Naive thymus-derived CD4-positive, alpha-beta T cell (primary cell): ENCODE measurements around the gene CLPTM1L. TPM values are rescaled to one million over a fixed set of nuclear protein-coding genes. Genes with fewer than 3 reads are reported as not detected.

Source experiments
- ATAC-seq: fragments of 150-1000 bp; cut with Tn5 transposase; 2 replicates; pipeline ENCODE4 v1.10.0; 2021; ENCODE audit warnings: mild to moderate bottlenecking, moderate library complexity
- CTCF ChIA-PET: fragments of 350-600 bp; sonication (Branson Sonifier 250); formaldehyde crosslinking; loops from one replicate; lab custom pipeline; 2021; ENCODE audit warnings: antibody characterized with exemption; lab: Charles Lee
- POLR2A ChIA-PET: fragments of 350-600 bp; sonication (Branson Sonifier 250); formaldehyde crosslinking; loops from one replicate; lab custom pipeline; 2021; ENCODE audit warnings: antibody characterized with exemption, inconsistent platforms; lab: Charles Lee
- DNase-seq, 9 donors: peaks; one replicate each; pipeline versions ENCODE4 v3.0.0 to v3.0.0-alpha.2; 2020 to 2022; ENCODE audit warnings: mixed read lengths in 1 of 9
- H3K27ac ChIP-seq: one replicate; pipeline ENCODE4 v1.7.0; 2013; ENCODE audit warnings: mild to moderate bottlenecking, low read depth, low read length, moderate library complexity
- H3K27me3 ChIP-seq, 2 donors: one replicate each; pipeline ENCODE4 v1.7.0; 2013; ENCODE audit warnings: low read length in 2 of 2, mild to moderate bottlenecking in 2 of 2, moderate library complexity in 2 of 2; ENCODE audit not compliant: control insufficient read depth in 2 of 2, insufficient read depth in 2 of 2
- H3K36me3 ChIP-seq, 3 experiments: 1 replicate in 2 of 3; 2 replicates in 1 of 3; pipeline ENCODE4 v1.7.0; 2013; ENCODE audit warnings: low read length in 3 of 3, mild to moderate bottlenecking in 3 of 3, moderate library complexity in 1 of 3; ENCODE audit not compliant: insufficient read depth in 3 of 3, control insufficient read depth in 2 of 3
- H3K4me1 ChIP-seq, 2 donors: one replicate each; pipeline ENCODE4 v1.7.0; 2013; ENCODE audit warnings: low read length in 2 of 2, mild to moderate bottlenecking in 2 of 2, moderate library complexity in 1 of 2; ENCODE audit not compliant: control insufficient read depth in 2 of 2, insufficient read depth in 2 of 2
- H3K4me3 ChIP-seq: 2 replicates; pipeline ENCODE4 v1.7.0; 2013; ENCODE audit warnings: mild to moderate bottlenecking, low read length
- H3K9me3 ChIP-seq, 3 experiments: 1 replicate in 2 of 3; 2 replicates in 1 of 3; pipeline ENCODE4 v1.7.0; 2013; ENCODE audit warnings: low read length in 3 of 3; ENCODE audit not compliant: control insufficient read depth in 2 of 3
- H3K27ac Mint-ChIP-seq, 9 donors: one replicate each; pipeline ENCODE4 v1.8.0; 2020 to 2022; ENCODE audit warnings: mixed read lengths in 9 of 9, mild to moderate bottlenecking in 8 of 9, moderate library complexity in 5 of 9, inconsistent platforms in 2 of 9
- H3K27me3 Mint-ChIP-seq, 5 donors: one replicate each; pipeline ENCODE4 v1.8.0; 2021 to 2022; ENCODE audit warnings: mixed read lengths in 5 of 5, mild to moderate bottlenecking in 1 of 5
- H3K36me3 Mint-ChIP-seq, 5 donors: one replicate each; pipeline ENCODE4 v1.8.0; 2020 to 2022; ENCODE audit warnings: mixed read lengths in 5 of 5, mild to moderate bottlenecking in 3 of 5, inconsistent platforms in 1 of 5
- H3K4me1 Mint-ChIP-seq, 7 donors: one replicate each; pipeline ENCODE4 v1.8.0; 2020 to 2022; ENCODE audit warnings: mixed read lengths in 7 of 7, mild to moderate bottlenecking in 3 of 7, inconsistent platforms in 1 of 7
- H3K4me3 Mint-ChIP-seq, 10 donors: one replicate each; pipeline ENCODE4 v1.8.0; 2020 to 2022; ENCODE audit warnings: mild to moderate bottlenecking in 10 of 10, mixed read lengths in 10 of 10, moderate library complexity in 6 of 10, inconsistent platforms in 2 of 10
- H3K9me3 Mint-ChIP-seq, 11 donors: one replicate each; pipeline ENCODE4 v1.8.0; 2020 to 2022; ENCODE audit warnings: mixed read lengths in 11 of 11, mild to moderate bottlenecking in 4 of 11, inconsistent platforms in 1 of 11, moderate library complexity in 1 of 11
- intact Hi-C, 2 donors: fragments of 100-400 bp; cut with micrococcal nuclease; formaldehyde crosslinking; loops; one replicate each; pipeline ENCODE4 v1.15.1; 2023
- polyA plus RNA-seq, 2 donors: library from polyadenylated mRNA; unstranded; fragments of 300-500 nt; fragmentation: Illumina TruSeq; gene quantifications; one replicate each; pipeline ENCODE4 v1.2.3, GENCODE V29; 2021
- total RNA-seq, 6 experiments: library from RNA in 5 of 6; stranded (reverse) in 5 of 6; gene quantifications; 1 replicate in 5 of 6; 2 replicates in 1 of 6; pipeline ENCODE4 v1.2.3 and lab custom pipeline; 2021 to 2026

CLPTM1L gene
- total and polyA plus RNA-seq, 7 experiments from 2014 or later = 27.7 to 104 (median 67.6) TPM

- no peak overlapping the region for H3K4me3 Mint-ChIP-seq
- H3K27me3 Mint-ChIP-seq = peaks cover 0 to 10% (median 0%) of the 10 kb centered on the region in 5 donors
- intact Hi-C loops = loop anchor here (10.0 kb wide), 2 partner anchors 217 to 767 kb away; partner anchors contain the start of gene CEP72 (in 1 of the 2)
- no peak overlapping the region for H3K27ac Mint-ChIP-seq
- DNase-seq (no peak), ATAC-seq (no peak)
- no peak overlapping the region for H3K4me3 ChIP-seq
- H3K36me3 Mint-ChIP-seq = no peaks in the 10 kb centered on the region
- peaks cover 12 to 34% (median 27%) of the 10 kb centered on the region in 7 donors for H3K4me1 Mint-ChIP-seq
- H3K36me3 ChIP-seq = no peaks in the 10 kb centered on the region
- peaks cover 0 to 2% (median 0%) of the 10 kb centered on the region in 11 donors for H3K9me3 Mint-ChIP-seq
- peaks cover 16 to 29% of the 10 kb centered on the region in 2 donors for H3K4me1 ChIP-seq
- H3K27ac ChIP-seq = no peak overlapping the region
- no peaks in the 10 kb centered on the region for H3K27me3 ChIP-seq
- H3K9me3 ChIP-seq = no peaks in the 10 kb centered on the region
- CTCF ChIA-PET = interaction anchor here (0.6 to 1.4 kb wide), 3 partner anchors 9 to 214 kb away, joined by 3 to 4 read pairs (median 3); no protein-coding TSS in a partner anchor
- POLR2A ChIA-PET = interaction anchor here (0.6 kb wide), 1 partner anchor 211 kb away, joined by 3 read pairs; no protein-coding TSS in a partner anchor
These were observed 37.4 kb upstream of the CLPTM1L start for GRCh38 chr5:1382248-1382700.

GRCh38 chr5:1381370-1382247, 36.7 kb upstream of the CLPTM1L start:
- H3K27me3 ChIP-seq = no peaks in the 10 kb centered on the region
- intact Hi-C loops = loop anchor here (10.0 kb wide), 2 partner anchors 217 to 767 kb away; partner anchors contain the start of gene CEP72 (in 1 of the 2)
- CTCF ChIA-PET = interaction anchor here (0.6 to 1.6 kb wide), 4 partner anchors 10 to 264 kb away, joined by 3 to 4 read pairs (median 3); no protein-coding TSS in a partner anchor
- Mint-ChIP-seq H3K27ac (peak overlapping the region in 2 of 9 donors; percentile 20 to 28), H3K27me3 (peaks cover 0 to 4% (median 0%) of the 10 kb centered on the region in 5 donors), H3K4me1 (peaks cover 6 to 28% (median 20%) of the 10 kb centered on the region in 7 donors), H3K4me3 (peak overlapping the region in 9 of 10 donors; percentile 12 to 76 (median 30)), H3K36me3 (no peaks in the 10 kb centered on the region), H3K9me3 (peaks cover 0 to 2% (median 0%) of the 10 kb centered on the region in 11 donors)
- no peak overlapping the region for H3K27ac ChIP-seq
- no peak overlapping the region for H3K4me3 ChIP-seq
- peaks cover 10 to 22% of the 10 kb centered on the region in 2 donors for H3K4me1 ChIP-seq
- POLR2A ChIA-PET = interaction anchor here (0.6 kb wide), 1 partner anchor 212 kb away, joined by 3 read pairs; no protein-coding TSS in a partner anchor
- no peaks in the 10 kb centered on the region for H3K9me3 ChIP-seq
- DNase-seq = no peak
- no peak for ATAC-seq
- no peaks in the 10 kb centered on the region for H3K36me3 ChIP-seq

GRCh38 chr5:1380910-1381309, 36.0 kb upstream of the CLPTM1L start:
- Histone ChIP-seq H3K27ac (no peak overlapping the region), H3K4me3 (no peak overlapping the region), H3K36me3 (no peaks in the 10 kb centered on the region), H3K9me3 (no peaks in the 10 kb centered on the region), H3K4me1 (peaks cover 8 to 19% of the 10 kb centered on the region in 2 donors), H3K27me3 (no peaks in the 10 kb centered on the region)
- CTCF ChIA-PET = interaction anchor here (0.6 to 1.6 kb wide), 5 partner anchors 21 to 265 kb away, joined by 3 to 4 read pairs (median 3); no protein-coding TSS in a partner anchor
- Mint-ChIP-seq H3K9me3 (no peaks in the 10 kb centered on the region), H3K27me3 (peaks cover 0 to 3% (median 0%) of the 10 kb centered on the region in 5 donors), H3K36me3 (no peaks in the 10 kb centered on the region), H3K4me3 (peak overlapping the region in 6 of 10 donors; percentile 36 to 82 (median 65)), H3K27ac (peak overlapping the region in 1 of 9 donors; percentile 20), H3K4me1 (peaks cover 5 to 21% (median 14%) of the 10 kb centered on the region in 7 donors)
- no peak for DNase-seq
- intact Hi-C loops = loop anchor here (1.0 to 10.0 kb wide), 4 partner anchors 216 to 766 kb away; partner anchors contain the start of gene CEP72 (in 1 of the 2)
- POLR2A ChIA-PET = interaction anchor here (1.0 kb wide), 1 partner anchor 68 kb away, joined by 3 read pairs; no protein-coding TSS in a partner anchor
- ATAC-seq = no peak

GRCh38 chr5:1380011-1380817, 35.3 kb upstream of the CLPTM1L start:
- Histone ChIP-seq H3K4me3 (peak overlapping the region; percentile 53), H3K9me3 (no peaks in the 10 kb centered on the region), H3K36me3 (no peaks in the 10 kb centered on the region), H3K27me3 (no peaks in the 10 kb centered on the region), H3K27ac (no peak overlapping the region), H3K4me1 (peaks cover 9 to 12% of the 10 kb centered on the region in 2 donors)
- ATAC-seq (peak; percentile 91), DNase-seq (peak; percentile 46 to 71 (median 63))
- peak overlapping the region in 6 of 9 donors; percentile 3 to 89 (median 66) for H3K27ac Mint-ChIP-seq
- peaks cover 5 to 18% (median 9%) of the 10 kb centered on the region in 7 donors for H3K4me1 Mint-ChIP-seq
- intact Hi-C loops = loop anchor here (1.0 to 10.0 kb wide), 4 partner anchors 215 to 765 kb away; partner anchors contain the start of gene CEP72 (in 1 of the 2)
- peak overlapping the region; percentile 62 to 83 (median 78) for H3K4me3 Mint-ChIP-seq
- CTCF ChIA-PET = interaction anchor here (0.6 to 1.6 kb wide), 11 partner anchors 20 to 273 kb away, joined by 3 to 4 read pairs (median 3); no protein-coding TSS in a partner anchor
- H3K36me3 Mint-ChIP-seq = no peaks in the 10 kb centered on the region
- H3K27me3 Mint-ChIP-seq = peaks cover 0 to 3% (median 0%) of the 10 kb centered on the region in 5 donors
- POLR2A ChIA-PET = interaction anchor here (1.0 kb wide), 1 partner anchor 67 kb away, joined by 3 read pairs; no protein-coding TSS in a partner anchor
- H3K9me3 Mint-ChIP-seq = no peaks in the 10 kb centered on the region

GRCh38 chr5:1378866-1379659, 34.2 kb upstream of the CLPTM1L start:
- CTCF ChIA-PET = interaction anchor here (1.3 to 1.5 kb wide), 2 partner anchors 266 to 267 kb away, joined by 3 to 4 read pairs; no protein-coding TSS in a partner anchor
- peak overlapping the region in 1 of 10 donors; percentile 25 for H3K4me3 Mint-ChIP-seq
- Histone ChIP-seq H3K4me1 (peaks cover 9 to 18% of the 10 kb centered on the region in 2 donors), H3K4me3 (no peak overlapping the region), H3K27me3 (no peaks in the 10 kb centered on the region), H3K9me3 (no peaks in the 10 kb centered on the region), H3K27ac (no peak overlapping the region), H3K36me3 (no peaks in the 10 kb centered on the region)
- H3K27me3 Mint-ChIP-seq = peaks cover 0 to 7% (median 0%) of the 10 kb centered on the region in 5 donors
- no peak overlapping the region for H3K27ac Mint-ChIP-seq
- POLR2A ChIA-PET = interaction anchor here (1.1 to 1.4 kb wide), 2 partner anchors 7 to 266 kb away, joined by 4 read pairs; no protein-coding TSS in a partner anchor
- no peak for ATAC-seq
- intact Hi-C loops = no loop called here
- no peaks in the 10 kb centered on the region for H3K36me3 Mint-ChIP-seq
- DNase-seq = no peak
- no peaks in the 10 kb centered on the region for H3K9me3 Mint-ChIP-seq
- peaks cover 5 to 14% (median 8%) of the 10 kb centered on the region in 7 donors for H3K4me1 Mint-ChIP-seq
